WI38 (cell line): ENCODE results near the gene IQGAP2.

Experiments
- H3K4me3 ChIP-seq: 2 replicates; pipeline ENCODE4 v1.5.1; 2011; ENCODE audit warnings: low read depth, mild to moderate bottlenecking, control low read depth, low read length
- TF ChIP-seq, protein P1 (sequence below): IDR thresholded peaks from 2 replicates; pipeline ENCODE4 v1.5.1; 2012; ENCODE audit warnings: low read depth, mild to moderate bottlenecking, control low read depth, low read length

The IQGAP2 gene

DNA sequence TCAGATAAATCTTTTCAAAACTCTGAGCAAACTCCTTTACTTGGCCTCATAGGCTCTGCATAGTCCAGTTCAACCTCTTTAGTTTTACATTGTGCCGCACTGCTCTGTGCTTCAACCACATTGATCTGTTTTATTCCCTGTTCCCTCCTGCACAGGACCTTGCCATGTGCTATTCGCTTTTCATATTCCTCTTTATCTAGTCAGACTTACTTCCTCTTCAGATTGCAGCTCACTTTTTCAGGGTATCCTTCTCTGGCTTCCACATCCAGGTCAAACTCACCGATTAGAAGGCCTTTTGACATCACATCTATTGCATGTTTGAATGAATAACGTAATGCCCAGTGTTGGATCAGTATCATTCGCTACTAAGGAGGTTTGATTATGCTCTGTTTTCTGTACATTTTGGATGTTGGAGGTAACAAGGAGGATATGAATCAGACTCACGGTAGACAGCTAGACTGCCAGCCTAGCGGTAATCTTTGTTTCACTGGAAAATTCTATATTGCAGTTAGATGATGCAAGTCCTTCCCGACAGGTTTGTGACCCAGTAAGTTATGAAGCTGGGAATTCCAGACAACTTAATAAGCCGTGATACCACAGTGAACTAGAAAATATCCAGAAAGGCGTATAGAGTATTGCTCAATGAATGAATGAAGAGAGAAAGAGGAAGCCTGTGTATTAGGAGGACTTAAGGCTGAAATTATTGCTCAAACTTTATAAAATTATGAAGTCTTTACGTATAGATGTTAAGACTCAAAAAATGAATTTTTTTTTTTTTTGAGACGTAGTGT, 65.7 kb downstream of the IQGAP2 start:
- TF ChIP-seq, protein P1, sequence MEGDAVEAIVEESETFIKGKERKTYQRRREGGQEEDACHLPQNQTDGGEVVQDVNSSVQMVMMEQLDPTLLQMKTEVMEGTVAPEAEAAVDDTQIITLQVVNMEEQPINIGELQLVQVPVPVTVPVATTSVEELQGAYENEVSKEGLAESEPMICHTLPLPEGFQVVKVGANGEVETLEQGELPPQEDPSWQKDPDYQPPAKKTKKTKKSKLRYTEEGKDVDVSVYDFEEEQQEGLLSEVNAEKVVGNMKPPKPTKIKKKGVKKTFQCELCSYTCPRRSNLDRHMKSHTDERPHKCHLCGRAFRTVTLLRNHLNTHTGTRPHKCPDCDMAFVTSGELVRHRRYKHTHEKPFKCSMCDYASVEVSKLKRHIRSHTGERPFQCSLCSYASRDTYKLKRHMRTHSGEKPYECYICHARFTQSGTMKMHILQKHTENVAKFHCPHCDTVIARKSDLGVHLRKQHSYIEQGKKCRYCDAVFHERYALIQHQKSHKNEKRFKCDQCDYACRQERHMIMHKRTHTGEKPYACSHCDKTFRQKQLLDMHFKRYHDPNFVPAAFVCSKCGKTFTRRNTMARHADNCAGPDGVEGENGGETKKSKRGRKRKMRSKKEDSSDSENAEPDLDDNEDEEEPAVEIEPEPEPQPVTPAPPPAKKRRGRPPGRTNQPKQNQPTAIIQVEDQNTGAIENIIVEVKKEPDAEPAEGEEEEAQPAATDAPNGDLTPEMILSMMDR = no peak
- no peak overlapping the region for H3K4me3 ChIP-seq

DNA sequence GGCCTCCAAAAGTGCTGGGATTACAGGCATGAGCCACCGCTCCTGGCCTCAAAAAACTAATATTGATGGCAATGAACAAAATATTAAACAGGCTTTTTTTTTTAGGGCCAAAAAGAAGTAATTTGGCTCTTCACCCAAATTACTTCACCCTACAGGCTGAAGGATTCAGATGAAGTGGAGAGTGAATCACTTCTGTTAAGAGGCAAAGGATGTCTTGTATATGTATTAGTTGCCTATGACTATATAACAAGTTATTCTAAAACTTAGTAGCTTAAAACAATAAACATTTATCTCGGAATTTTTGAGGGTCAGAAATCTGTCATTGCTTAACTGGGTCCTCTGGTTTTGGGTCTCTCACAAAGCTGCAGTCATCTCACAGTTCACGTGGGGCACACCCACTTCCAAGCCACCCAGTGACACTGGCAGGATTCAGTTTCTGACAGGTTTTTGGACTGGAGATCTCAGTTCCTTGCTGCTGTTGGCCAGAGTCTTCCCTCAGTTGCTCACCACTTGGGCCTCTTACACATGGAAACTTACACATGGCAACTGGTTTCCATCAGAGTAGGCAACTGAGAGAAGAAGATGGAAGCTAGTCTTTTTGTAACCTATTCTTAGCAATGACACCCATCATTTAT, 66.7 kb downstream of the IQGAP2 start:
- TF ChIP-seq, protein P1 = no peak
- H3K4me3 ChIP-seq = no peak overlapping the region

DNA sequence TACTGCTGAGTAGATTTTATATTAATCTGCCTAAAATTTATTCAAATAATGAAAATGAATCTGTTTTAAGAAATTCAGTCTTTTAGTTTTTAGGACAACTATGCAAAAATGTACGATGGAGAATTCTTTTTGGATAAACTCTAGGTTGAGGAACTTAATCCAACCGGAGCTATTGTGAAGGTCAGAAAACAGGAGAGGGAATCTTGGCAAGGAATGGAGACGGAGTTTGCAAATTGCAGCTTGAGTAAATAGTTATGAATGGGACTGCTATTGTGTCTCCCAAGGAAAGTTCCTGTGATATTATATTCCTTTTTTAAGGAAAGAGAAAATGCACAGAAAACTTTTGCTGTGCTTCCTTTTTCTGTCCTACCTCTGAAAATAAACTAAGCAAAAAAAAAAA, 67.9 kb downstream of the IQGAP2 start:
- TF ChIP-seq, protein P1 = no peak

DNA sequence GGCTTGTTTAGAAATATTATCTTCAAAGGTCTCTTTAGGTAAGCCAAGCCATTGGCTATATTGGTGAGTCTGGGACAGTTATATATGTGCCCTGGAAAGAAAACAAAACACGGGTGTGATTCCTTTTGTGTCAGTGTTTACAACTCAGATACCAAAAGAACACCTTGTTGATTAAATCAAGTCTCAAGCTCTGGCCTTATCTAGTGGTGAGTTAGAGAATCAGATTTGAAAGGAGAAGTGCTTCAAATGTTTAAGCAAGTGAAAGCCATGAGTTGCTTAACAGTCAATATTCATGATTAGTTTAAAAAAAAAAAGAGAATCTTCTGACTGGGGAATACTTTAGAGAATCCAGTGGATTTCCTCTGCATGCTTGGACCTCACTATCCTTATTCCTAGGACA, 68.3 kb downstream of the IQGAP2 start:
- H3K4me3 ChIP-seq = no peak overlapping the region
- TF ChIP-seq, protein P1 = no peak

More for the DNA sequence above, 67.9 kb downstream of the IQGAP2 start:
- H3K4me3 ChIP-seq = no peak overlapping the region

DNA sequence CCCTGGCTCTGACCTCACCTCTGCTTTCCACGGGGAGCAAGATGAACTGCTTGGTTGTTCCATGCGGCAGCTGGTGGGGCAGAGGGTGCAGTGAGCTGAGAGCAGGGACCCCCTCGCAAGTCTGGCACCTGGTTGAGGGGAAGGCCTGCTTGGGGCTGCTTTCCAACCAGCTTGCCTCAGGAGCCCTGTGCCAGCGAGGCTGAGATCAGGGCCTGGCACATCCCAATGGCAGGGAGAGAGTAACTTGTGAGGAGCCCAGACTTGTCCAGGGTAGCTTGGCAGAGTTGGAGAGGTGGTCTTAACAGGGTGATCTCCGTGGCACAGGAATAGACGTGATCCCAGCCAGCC, 68.9 kb downstream of the IQGAP2 start:
- TF ChIP-seq, protein P1 = no peak
- H3K4me3 ChIP-seq = no peak overlapping the region

DNA sequence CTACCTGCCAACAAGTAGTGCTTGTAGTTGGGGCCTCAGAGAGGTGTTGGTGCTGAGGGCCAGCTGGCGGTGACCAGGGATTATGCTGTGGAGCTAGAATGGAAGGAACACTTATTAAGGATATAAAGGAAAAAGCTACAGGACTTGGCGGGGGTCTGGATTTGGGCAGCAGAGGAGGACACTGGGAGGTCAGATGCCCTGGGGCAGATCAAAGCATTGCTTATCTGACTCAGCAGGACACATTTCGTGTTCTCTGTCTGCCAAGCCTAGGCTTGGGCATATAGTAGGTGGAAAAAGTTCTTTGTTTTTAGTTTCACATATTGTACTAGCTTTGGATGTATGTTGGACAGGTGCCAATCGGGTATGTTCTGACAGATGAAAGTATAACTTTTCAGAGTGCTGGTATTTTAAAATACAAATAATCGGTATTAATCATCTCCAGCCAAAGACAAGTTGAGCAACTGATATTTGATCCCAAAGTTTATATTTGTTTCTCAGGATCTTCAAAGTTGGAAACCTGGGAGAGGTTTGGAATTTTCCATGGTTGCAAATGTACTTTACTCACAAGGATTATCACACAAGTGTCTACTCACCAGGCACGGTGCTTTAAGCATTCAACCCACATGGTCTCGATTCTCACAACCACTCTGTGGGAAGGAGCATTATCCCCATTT, 69.4 kb downstream of the IQGAP2 start:
- TF ChIP-seq, protein P1 = no peak
- no peak overlapping the region for H3K4me3 ChIP-seq

DNA sequence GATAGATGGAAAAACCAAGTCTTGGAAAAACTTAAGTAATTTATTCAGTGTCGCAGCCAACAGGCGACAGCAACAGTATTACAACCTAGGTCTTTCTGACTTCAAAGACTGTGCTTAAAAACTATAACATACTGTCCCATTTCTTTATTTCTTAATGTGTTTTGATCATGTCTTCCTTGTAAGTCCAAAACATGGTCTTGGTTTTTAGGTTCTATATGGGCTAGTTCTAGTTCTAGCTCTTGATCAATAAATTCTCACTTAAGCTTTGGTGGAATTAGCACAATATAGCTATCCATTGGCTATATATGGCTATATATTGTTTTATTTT, 69.9 kb downstream of the IQGAP2 start:
- TF ChIP-seq, protein P1 = no peak
- no peak overlapping the region for H3K4me3 ChIP-seq
